Measurements from ENCODE around the gene FAM163B. TPM values are rescaled to one million over a fixed set of nuclear protein-coding genes. Genes with fewer than 3 reads are reported as not detected.
A peak's percentile ranks its signal among the peaks of the same experiment; 100 is the strongest.
"Not testable (repeated sequence)": the region's sequence is repeated elsewhere in the genome, so short reads cannot be mapped to it uniquely, and the experiment has no call there.

The FAM163B gene
- total RNA-seq, 1 donor from 2014 or later, result not detected

DNA sequence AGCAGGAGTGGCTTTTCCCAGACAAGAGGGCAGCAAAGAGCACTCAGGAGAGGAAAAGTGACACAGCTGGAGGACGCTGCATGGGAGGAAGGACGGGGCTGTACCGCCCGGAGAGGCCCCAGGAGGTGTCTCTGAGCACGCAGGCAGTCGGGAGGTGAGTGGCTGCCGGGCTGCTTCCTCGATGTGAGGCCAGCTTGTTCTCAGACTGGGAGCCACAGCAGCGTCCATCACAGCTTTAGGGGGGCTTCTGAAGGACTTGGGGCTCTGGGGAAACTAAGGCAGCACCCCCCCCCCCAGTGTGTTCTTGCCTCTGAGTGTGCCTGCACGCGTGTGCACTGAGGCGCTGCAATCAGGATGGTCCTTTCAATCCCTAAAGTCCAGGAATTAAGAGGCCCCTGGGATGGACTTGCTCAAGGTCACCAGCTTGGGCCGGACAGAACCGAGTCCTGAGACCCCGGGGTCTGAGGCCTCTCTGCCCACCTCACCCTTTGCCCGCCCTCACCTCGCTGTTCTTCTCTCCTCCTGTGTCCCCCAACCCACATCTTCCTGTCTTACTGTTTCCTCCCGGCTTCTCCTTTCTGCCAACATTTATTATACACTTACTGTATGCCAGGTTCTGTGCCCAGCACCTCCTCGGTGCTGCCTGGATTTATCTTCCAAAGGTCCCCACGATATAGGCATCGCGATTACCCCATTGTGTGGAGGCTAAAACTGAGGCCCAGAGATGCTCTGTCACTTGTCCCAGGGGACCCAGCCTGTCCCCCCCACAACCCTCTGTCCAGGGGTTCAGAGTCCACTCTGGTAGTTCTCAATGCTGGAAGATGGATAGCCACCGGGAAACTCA, 32.9 kb downstream of the FAM163B start:
- ATAC-seq (no peak), DNase-seq (peak; percentile 19)
- intact Hi-C loops (cut with micrococcal nuclease), result no loop called here

DNA sequence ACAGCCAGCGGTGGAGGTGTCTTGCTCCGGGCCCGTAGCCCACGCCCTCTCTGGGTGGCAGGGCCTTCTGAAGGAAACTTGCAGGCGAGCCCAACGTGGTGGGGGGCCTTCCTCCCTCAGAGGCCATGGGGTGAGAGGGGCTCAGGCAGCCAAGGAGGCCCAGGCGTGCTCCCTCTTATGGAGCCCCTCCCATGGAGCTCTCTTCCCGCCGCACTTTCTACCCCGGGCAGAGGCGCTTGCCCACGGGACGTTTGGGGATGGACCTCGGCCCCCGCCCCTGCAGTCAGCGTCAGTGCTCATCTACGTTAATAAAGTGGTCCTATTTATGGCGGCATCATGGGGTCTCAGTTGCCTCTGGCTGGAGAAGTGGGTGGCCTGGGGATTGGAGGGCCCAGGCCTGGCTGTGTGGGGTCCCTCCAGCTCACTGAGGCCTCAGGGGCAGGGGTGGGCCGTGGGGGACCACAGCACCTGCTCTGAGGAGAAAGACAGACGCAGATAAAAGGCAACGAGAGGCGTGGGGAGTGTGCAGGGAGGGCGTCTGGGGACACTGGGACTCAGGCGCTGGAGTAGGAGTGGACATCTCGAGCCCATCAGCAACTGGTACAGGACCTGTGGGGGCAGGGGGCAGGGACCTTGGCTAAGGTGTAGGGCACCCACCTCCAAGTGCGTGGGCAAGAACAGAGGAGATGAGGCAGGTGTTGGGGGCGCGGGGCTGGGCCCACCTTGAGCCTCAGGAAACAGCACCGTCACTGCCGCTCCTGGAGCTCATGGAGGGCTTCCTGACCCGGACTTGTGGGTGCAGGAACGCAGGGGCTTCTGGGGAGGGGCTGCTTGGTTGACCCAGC, 33.8 kb downstream of the FAM163B start:
- no peak for ATAC-seq
- peak; percentile 26 for DNase-seq
- intact Hi-C loops (cut with micrococcal nuclease), result no loop called here

DNA sequence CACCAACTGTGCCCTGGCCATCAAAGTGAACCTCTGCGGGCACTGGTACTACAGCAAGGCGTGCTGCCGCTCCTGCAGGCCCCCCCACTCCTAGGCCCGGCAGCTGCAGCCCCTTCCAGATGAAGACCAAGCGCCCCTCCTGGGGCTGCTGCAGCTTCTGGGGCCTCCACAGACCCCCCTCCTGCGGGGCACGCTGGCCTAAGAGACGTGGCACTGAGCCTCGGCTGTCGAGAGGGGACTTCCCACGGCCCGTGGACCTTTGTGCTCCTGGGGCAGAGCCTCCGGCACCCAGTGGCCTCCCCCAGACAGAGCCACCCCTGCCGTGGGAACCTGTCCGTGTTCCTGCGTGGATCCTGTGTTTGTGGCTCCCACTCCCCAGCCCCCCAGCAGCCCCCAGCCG, 34.4 kb downstream of the FAM163B start:
- no peak for DNase-seq
- intact Hi-C loops (cut with micrococcal nuclease), result no loop called here
- ATAC-seq, result no peak

DNA sequence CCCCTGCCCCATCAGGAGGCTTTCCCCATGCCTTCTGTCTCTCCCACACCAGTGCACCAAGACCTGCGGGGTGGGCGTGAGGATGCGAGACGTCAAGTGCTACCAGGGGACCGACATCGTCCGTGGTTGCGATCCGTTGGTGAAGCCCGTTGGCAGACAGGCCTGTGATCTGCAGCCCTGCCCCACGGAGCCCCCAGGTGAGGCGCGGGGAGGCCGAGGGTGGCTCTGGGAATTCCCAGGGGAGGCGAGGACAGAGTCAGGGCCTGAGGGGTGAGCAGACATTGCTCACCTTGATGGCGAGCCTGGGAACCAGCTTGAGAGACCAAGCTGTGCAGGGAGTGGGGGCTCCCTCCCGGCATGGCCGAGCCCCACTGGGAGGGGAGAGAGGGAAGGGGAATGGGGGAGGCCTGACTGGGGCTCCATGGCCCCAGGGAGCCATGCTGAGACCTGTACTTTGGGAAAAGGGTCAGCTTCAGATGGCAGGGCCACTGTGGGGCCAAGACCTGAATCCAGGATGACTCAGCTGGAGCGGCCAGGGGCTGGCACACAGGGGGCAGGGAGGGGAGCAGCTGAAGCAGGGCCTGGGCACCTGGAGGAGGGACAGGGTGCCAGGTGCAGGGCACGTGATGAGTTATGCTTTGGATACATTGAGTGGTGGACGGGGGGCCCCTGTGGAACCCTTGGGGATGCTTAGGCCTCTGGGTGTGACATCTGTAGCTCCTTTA, 35.2 kb downstream of the FAM163B start:
- no peak for ATAC-seq
- peak; percentile 33 for DNase-seq
- intact Hi-C loops (cut with micrococcal nuclease), result no loop called here

DNA sequence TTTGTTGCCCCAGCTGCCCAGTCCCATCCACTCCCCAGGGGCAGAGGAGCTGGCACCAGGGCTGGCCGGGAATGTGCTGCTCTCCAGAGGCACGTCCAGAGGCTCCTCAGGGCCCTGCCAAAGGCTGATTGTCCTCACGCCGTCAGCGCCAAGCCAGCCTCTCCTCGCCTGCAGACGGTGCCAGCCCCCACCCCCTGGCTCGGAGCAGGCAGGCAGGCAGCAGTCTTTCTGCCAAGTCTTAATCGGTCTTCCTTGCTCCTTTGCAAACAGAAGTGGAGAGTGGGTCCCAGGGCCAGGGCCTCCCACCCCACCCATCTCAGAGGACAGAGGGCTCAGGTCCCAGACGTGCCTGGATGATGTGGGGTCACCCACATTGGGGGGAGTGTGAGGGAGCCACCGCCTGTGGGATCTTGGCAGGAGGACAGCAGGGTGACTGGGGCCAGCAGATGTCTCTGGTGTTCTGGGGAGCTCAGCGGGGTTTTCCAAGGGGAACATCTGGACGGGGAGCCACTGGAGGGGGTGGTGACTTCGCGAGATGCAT, 36.3 kb downstream of the FAM163B start:
- ATAC-seq (peak; percentile 94), DNase-seq (peak; percentile 91)
- intact Hi-C loops (cut with micrococcal nuclease), result no loop called here

DNA sequence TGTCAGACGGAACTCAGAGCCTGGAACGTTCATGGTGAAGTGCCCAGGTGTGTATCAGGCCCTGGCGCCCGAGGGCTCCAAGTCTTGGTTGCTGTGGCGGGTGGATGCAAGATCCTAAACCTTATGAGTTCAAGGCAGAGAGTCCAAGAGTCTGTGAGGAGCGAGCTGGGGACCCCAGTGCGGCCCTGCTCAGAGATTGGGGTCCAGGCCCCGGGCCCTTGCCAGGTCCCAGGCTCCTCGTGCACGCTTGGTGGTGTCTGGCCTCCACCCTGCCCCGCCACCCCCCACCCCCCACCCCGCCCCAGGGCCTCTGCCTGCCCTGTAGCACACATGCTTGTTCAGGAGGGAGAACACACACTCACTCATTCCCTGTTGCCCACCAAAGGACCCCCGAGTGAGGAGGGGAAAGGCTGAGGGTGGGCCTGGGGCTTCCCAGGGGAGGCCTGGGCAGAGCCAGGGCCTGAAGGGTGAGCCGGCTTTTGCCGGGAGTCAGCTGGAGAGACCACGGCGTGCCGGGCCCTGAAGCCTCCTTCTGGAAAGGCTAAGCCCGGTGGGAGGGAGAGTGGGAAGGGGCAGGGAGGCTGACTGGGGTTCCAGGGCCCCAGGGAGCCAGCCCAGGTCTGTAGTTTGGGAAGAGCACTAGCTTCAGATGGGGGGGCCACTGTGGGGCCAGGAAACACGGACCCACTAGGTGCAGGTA, 37.1 kb downstream of the FAM163B start:
- no peak for DNase-seq
- ATAC-seq, result no peak
- intact Hi-C loops (cut with micrococcal nuclease), result no loop called here

DNA sequence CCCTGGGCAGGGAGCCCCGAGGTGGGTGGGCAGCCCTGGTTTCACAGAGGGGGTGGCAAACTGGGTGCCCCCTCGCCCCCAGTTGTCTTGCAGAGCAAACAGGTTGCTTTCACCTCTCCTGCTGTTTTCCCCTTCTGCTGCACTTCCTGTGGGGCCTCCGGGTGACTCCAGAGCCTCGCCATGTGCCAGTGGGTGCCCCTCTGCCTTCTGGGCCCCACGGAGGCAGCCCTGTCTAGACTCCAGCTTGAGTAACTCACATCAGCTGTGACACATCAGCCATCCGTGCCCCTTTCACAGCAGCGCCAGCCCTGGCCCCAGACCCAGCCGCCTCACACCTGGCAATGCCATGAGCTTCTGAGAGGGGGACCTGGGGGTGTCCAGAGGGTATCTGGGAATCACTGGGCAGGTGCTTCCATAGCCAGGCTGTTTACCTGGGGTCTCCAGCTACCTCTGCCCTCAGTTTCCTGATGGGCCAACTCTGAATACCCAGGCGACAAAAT, 37.7 kb downstream of the FAM163B start:
- DNase-seq (no peak), ATAC-seq (no peak)
- intact Hi-C loops (cut with micrococcal nuclease), result no loop called here

DNA sequence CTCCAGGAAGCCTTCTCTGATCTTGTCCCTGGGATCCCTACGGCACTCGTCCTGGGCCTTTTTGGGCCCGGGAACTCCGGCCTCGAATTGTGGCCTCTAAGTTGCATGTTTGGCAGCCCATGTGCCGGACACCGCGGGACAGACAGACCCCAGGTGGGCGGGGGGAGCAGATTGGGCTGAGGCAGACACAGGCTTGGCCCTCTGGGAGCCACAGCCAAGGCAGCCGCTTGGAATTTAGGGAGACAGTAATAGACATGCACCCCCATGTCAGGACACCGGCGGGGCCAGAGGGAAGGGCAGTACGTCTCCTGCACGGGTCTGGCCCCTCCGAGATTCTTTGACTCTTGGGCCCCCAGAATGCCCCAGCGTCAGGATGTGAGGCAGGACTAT, 38.5 kb downstream of the FAM163B start:
- intact Hi-C loops (cut with micrococcal nuclease), result no loop called here
- DNase-seq (no peak), ATAC-seq (no peak)

DNA sequence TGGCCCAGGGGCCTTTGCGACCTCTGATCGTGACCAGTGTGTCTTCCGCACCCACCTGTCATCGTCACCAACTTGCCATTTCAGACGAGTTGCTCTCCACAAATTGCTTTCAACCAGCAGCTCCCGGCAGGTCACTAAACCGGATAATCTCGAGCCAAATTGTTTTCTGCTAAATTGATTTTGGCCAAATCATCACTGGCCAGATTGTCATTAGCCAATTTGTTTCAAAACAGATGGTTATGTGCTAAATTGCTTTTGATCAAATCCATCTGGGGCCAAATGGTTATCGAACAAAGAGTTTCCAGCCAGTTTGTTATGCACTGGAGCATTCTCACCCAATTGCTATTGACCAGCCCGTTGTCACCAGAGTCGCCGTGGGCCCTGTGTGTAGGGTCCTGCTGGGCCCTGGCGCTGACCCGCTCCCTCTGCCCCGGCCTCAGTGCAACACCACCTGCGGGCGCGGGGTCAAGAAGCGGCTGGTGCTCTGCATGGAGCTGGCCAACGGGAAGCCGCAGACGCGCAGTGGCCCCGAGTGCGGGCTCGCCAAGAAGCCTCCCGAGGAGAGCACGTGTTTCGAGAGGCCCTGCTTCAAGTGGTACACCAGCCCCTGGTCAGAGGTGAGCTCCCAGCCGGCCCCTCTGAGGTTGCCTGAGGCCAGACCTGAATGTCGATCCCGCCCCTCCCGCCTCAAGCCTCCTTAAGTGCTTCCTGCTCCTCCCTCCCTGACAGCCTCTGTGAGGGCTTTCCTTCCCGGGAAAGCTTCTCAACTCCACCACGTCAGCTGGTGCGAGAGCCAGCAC, 39.1 kb downstream of the FAM163B start:
- DNase-seq (no peak), ATAC-seq (no peak)
- intact Hi-C loops (cut with micrococcal nuclease), result no loop called here

DNA sequence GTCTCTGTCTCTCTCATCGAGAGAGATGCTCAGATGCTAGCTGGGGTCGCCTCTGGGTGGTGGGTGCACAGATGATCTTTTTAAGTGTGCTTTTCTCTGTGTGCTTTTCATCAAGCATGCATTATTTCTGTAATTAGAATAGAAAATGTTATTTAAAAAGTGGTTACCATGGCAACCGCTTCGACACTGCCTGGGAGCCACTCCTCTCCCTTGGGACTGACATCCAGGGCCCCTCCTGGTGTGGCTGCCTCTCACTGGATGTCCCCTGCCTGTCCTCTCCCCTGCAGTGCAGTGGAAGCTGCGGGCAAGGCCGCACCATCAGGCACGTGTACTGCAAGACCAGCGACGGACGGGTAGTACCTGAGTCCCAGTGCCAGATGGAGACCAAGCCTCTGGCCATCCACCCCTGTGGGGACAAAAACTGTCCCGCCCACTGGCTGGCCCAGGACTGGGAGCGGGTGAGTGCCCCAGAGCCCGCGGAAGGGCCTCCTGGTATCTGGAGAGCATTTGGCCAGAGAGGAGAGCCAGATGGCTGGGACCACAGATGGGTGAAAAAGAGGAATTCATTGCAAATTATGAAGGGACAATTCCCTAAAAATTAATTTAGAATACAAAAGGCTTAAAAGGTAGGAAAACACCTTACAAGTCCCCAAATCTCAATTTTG, 39.9 kb downstream of the FAM163B start:
- intact Hi-C loops (cut with micrococcal nuclease), result no loop called here
- ATAC-seq, result no peak

DNA sequence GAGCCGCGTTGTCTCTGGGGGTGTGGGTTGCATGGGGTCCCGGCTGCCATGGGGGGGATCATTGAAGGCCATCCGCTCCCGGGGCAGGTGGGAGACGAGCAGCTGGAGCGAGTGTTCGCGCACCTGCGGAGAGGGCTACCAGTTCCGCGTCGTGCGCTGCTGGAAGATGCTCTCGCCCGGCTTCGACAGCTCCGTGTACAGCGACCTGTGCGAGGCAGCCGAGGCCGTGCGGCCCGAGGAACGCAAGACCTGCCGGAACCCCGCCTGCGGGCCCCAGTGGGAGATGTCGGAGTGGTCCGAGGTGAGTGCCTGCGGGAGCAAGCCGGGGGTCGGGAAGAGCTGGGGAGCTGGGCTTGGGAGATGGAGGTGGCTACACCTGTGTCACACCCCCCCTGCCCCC, 41.0 kb downstream of the FAM163B start:
- DNase-seq, result no peak
- intact Hi-C loops (cut with micrococcal nuclease), result no loop called here
- no peak for ATAC-seq

More for the DNA sequence above, 39.9 kb downstream of the FAM163B start:
- DNase-seq, result no peak

DNA sequence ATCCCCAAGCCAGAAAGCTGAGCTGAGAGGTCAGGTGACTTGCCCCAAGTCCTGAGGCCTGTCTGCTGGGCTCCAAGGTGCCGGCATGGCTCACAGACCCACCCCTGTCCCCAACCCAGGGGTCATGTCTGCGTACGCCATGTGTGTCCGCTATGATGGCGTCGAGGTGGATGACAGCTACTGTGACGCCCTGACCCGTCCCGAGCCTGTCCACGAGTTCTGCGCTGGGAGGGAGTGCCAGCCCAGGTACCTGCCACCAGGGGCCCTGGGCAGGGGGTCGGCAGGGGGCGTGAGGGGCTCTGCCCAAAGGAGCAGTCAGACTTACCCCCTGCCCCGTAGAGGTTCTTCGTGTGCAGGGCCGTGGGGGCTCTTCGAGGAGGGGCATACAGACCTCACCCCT, 42.4 kb downstream of the FAM163B start:
- intact Hi-C loops (cut with micrococcal nuclease), result no loop called here

DNA sequence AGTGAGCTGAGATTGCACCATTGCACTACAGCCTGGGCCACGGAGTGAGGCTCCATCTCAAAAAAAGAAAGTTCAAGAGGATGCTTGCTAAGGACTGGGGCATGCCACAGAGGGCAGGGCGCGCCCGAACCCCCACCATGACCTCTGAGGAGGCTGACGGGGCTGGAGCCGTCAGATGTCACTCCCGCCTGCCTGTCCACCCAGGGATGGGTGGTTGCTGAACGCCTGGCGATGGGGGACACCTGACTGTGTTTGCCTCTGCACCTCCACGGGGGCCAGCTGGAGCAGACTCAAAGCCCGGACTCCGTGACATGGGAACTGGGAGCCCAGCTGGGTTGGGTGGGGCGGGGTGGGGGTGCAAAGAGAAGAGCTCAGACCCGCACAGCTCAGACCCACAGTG, 42.8 kb downstream of the FAM163B start:
- DNase-seq (no peak), ATAC-seq (no peak)
- intact Hi-C loops (cut with micrococcal nuclease), result no loop called here

More for the DNA sequence above, 42.4 kb downstream of the FAM163B start:
- DNase-seq (no peak), ATAC-seq (no peak)

DNA sequence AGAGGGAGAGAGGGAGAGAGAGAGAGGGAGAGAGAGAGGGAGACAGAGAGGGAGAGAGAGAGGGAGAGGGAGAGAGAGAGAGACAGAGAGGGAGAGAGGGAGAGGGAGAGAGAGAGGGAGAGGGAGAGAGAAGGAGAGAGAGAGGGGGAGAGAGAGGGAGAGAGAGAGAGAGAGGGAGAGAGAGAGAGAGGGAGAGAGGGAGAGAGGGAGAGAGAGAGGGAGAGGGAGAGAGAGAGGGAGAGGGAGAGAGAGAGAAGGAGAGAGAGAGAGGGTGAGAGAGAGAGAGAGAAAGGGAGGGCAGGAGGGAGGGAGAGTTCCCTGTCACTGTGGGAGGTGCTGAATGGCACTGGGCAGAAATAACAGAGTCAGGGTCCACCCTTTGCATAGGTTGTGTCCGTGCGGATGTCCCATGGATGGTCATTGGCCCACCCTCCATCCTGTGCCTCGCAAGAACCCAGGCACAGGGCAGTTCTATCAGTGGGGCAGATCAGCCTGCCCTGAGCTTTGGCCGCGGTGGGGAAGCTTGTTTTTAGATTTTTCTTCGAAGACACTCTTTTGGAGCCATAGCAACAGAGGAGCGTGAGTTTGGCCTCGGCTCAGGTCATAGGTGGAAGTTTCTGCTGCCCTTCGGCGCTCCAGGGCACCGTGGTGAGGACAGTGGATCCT, 44.6 kb downstream of the FAM163B start:
- ATAC-seq, result peak; percentile 16
- intact Hi-C loops (cut with micrococcal nuclease), result no loop called here

DNA sequence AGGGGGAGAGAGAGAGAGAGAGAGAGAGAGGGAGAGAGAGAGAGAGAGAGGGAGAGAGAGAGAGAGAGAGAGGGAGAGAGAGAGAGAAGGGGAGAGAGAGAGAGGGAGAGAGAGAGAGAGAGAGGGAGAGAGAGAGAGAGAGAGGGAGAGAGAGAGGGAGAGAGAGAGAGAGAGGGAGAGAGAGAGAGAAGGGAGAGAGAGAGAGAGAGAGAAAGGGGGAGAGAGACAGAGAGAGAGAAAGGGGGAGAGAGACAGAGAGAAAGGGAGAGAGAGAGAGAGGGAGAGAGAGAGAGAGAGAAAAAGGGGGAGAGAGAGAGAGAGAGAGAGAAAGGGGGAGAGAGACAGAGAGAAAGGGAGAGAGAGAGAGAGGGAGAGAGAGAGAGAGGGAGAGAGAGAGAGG, 45.4 kb downstream of the FAM163B start:
- intact Hi-C loops (cut with micrococcal nuclease); ATAC-seq; DNase-seq: not testable (repeated sequence)

More for the DNA sequence above, 44.6 kb downstream of the FAM163B start:
- no peak for DNase-seq

DNA sequence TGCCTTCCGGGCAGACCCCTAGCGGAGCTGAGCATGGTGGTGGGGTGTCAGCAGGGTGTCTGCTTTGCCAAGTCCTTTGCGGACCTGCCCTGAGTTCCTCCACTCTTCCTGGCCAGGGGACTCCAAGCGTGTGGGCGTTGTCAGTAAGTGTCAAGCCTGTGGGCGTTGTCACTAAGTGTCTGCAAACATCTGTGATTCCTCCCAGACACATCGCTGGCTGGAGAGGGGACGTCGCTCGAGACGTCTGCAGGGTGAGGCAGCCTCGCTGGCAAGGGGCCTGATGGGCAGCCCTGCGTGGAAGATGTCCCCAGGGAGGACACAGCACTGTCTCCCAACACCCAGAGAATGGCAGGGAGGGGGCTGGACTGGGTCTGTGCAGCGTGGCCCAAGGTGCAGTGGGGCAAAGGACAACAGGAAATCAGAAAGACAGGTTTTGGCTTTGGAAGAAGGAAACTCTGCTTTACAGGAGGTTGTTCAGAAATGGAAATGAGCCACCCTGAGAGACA, 45.8 kb downstream of the FAM163B start:
- ATAC-seq, result peak; percentile 55
- DNase-seq, result peak; percentile 80
- intact Hi-C loops (cut with micrococcal nuclease), result no loop called here

All from left ventricle myocardium superior (tissue), 1 donor.